ENCODE results near the gene IPMK. TPM values are rescaled to one million over a fixed set of nuclear protein-coding genes. Genes with fewer than 3 reads are reported as not detected.

Gene IPMK
- total and polyA plus RNA-seq, 9 donors, result 1.5 to 4.3 (median 2.8) TPM

GRCh38 chr10:58299580-58299979 is 31.9 kb upstream of the IPMK start:
- Histone ChIP-seq H3K4me1 (ENCODE audit: insufficient read depth) (no peaks in the 10 kb centered on the region), H3K27me3 (no peaks in the 10 kb centered on the region), H3K9me3 (no peaks in the 10 kb centered on the region), H3K27ac (no peak overlapping the region), H3K4me3 (no peak overlapping the region), H3K36me3 (no peaks in the 10 kb centered on the region)
- WGBS, 3 donors, result 11 to 21% (median 16%) methylated on average over 4 of the region's 4 CpGs
- intact Hi-C loops (cut with DNase I), result loop anchor here in 1 of 4 donors (10.0 kb wide), 1 partner anchor 115 kb away; no protein-coding TSS in a partner anchor
- peak in 3 of 5 donors; percentile 36 to 47 (median 43) for DNase-seq
- TF ChIP-seq EP300 (IDR thresholded peaks at IDR 0.05) (no peak), CTCF (IDR thresholded peaks at IDR 0.05) (peak in 2 of 3 donors; percentile 37 to 57)

- intact Hi-C loops (cut with DNase I), result loop anchor here (5.0 to 10.0 kb wide), 2 partner anchors 109 to 117 kb away; no protein-coding TSS in a partner anchor
- Histone ChIP-seq H3K9me3 (no peaks in the 10 kb centered on the region), H3K4me1 (ENCODE audit: insufficient read depth) (no peaks in the 10 kb centered on the region), H3K27me3 (no peaks in the 10 kb centered on the region), H3K36me3 (no peaks in the 10 kb centered on the region), H3K4me3 (no peak overlapping the region), H3K27ac (no peak overlapping the region)
- no peak for TF ChIP-seq CTCF (IDR thresholded peaks at IDR 0.05)
- TF ChIP-seq POLR2A (IDR thresholded peaks at IDR 0.05), result no peak
- TF ChIP-seq EP300 (IDR thresholded peaks at IDR 0.05), result no peak
- DNase-seq, result no peak
- WGBS, 3 donors, result 79 to 86% (median 83%) methylated on average over 5 of the region's 5 CpGs
Measured at GRCh38 chr10:58293989-58294388, 26.3 kb upstream of the IPMK start.

GRCh38 chr10:58291538-58292174 is 24.0 kb upstream of the IPMK start:
- intact Hi-C loops (cut with DNase I), result loop anchor here (5.0 to 10.0 kb wide), 2 partner anchors 107 to 114 kb away; no protein-coding TSS in a partner anchor
- 42 to 57% (median 48%) methylated on average over 5 of the region's 5 CpGs for WGBS, 3 donors

GRCh38 chr10:58282615-58283014 is 14.9 kb upstream of the IPMK start:
- DNase-seq, result no peak
- 89 to 91% (median 90%) methylated on average over 3 of the region's 3 CpGs for WGBS, 3 donors
- no peaks in the 10 kb centered on the region for H3K27me3 ChIP-seq
- no peaks in the 10 kb centered on the region for H3K36me3 ChIP-seq
- intact Hi-C loops (cut with DNase I), result no loop called here
- no peaks in the 10 kb centered on the region for H3K4me1 ChIP-seq (ENCODE audit: insufficient read depth)
- TF ChIP-seq POLR2A (IDR thresholded peaks at IDR 0.05), result no peak
- TF ChIP-seq CTCF (IDR thresholded peaks at IDR 0.05), result no peak
- TF ChIP-seq EP300 (IDR thresholded peaks at IDR 0.05), result no peak
- H3K9me3 ChIP-seq, result no peaks in the 10 kb centered on the region
- H3K27ac ChIP-seq, result no peak overlapping the region
- H3K4me3 ChIP-seq, result no peak overlapping the region

More at GRCh38 chr10:58291538-58292174, 24.0 kb upstream of the IPMK start:
- Histone ChIP-seq H3K27me3 (no peaks in the 10 kb centered on the region), H3K4me1 (ENCODE audit: insufficient read depth) (no peaks in the 10 kb centered on the region), H3K4me3 (no peak overlapping the region), H3K9me3 (no peaks in the 10 kb centered on the region), H3K27ac (no peak overlapping the region), H3K36me3 (no peaks in the 10 kb centered on the region)
- DNase-seq, result peak in 1 of 5 donors; percentile 31
- no peak for TF ChIP-seq POLR2A (IDR thresholded peaks at IDR 0.05)
- TF ChIP-seq CTCF (IDR thresholded peaks at IDR 0.05), result peak; percentile 47 to 69 (median 66)
- TF ChIP-seq EP300 (IDR thresholded peaks at IDR 0.05), result no peak

Data from ovary (tissue), 9 donors.